ENCODE data around the gene POU6F2. TPM values are rescaled to one million over a fixed set of nuclear protein-coding genes. Genes with fewer than 3 reads are reported as not detected.
"Not testable (repeated sequence)": the region's sequence is repeated elsewhere in the genome, so short reads cannot be mapped to it uniquely, and the experiment has no call there.

The POU6F2 gene
- total RNA-seq, 2 experiments from 2014 or later = not detected

DNA sequence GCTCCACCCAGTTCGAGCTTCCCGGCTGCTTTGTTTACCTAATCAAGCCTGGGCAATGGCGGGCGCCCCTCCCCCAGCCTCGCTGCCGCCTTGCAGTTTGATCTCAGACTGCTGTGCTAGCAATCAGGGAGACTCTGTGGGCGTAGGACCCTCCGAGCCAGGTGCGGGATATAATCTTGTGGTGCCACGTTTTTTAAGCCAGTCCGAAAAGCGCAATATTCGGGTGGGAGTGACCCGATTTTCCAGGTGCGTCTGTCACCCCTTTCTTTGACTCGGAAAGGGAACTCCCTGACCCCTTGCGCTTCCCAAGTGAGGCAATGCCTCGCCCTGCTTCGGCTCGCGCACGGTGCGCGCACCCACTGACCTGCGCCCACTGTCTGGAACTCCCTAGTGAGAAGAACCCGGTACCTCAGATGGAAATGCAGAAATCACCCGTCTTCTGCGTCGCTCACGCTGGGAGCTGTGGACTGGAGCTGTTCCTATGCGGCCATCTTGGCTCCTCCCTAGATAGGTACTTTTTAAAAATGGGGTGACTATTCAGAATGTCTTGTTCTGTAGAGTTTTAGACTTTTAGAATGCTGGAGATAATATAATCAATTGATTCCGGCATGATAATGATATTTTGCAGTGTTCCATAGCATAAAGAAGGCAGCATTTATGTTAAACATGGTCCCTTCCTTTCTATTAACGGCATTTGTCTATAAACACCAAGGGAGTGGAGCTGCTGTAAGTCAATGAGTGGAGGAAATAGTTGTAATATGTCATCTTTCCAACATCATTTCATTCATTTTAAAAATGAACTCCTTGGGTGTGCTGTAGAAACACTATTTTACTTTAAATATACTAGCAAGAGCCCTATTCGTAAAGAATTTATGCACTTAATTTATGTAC is 35.6 kb downstream of the POU6F2 start:
- CTCF ChIA-PET; H3K4me3 Mint-ChIP-seq; POLR2A ChIA-PET; H3K4me1 Mint-ChIP-seq; DNase-seq; H3K36me3 Mint-ChIP-seq (ENCODE audit: low read depth); H3K9me3 Mint-ChIP-seq; H3K27me3 Mint-ChIP-seq; H3K27ac Mint-ChIP-seq: not testable (repeated sequence)

DNA sequence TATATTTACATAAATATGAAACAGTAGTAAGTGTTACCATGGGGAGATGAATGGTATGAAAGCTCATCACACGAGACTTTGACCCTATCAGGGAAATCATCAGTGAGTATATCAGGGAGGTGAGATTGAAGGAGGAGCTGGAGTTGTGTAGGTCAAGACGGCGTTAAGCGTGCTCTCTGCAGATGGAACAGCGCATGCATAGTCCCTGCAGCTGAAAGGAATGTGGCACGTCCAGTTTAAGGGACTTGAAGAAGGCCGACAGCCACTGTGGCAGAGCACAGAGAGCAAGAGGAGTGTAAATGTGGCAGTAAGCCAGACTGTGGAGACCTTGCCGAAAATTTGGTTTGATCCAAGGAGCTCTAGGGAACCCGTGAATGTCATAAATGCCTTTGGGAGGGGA is 38.9 kb downstream of the POU6F2 start:
- ChIA-PET CTCF (no interaction called here), POLR2A (no interaction called here)
- no peaks in the 10 kb centered on the region for H3K36me3 Mint-ChIP-seq (ENCODE audit: low read depth)
- DNase-seq = no peak
- H3K27me3 Mint-ChIP-seq = no peaks in the 10 kb centered on the region
- H3K27ac Mint-ChIP-seq = no peak overlapping the region
- H3K9me3 Mint-ChIP-seq = no peaks in the 10 kb centered on the region
- no peaks in the 10 kb centered on the region for H3K4me1 Mint-ChIP-seq
- H3K4me3 Mint-ChIP-seq = no peak overlapping the region

GRCh38 chr7:39017369-39017915 is 39.7 kb downstream of the POU6F2 start:
- POLR2A ChIA-PET = no interaction called here
- H3K27ac Mint-ChIP-seq = no peak overlapping the region
- CTCF ChIA-PET = no interaction called here

DNA sequence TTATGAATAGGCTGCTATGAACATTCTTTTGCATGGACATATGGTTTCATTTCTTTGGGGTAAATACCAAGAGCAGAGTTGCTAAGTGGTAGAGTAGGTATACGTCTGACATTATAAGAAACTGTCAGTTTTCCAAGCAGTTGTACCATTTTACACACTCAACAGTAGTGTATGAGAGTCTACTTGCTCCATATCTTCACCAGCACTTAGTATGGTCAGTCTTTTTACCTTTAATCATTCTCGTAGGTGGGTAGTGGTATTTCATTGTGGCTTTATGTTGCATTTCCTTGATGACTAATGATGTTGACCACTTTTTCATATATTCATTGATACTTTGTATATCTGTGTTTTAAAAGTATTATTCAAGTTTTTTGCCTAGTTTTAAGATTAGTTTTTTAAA is 45.1 kb downstream of the POU6F2 start:
- H3K36me3 Mint-ChIP-seq (ENCODE audit: low read depth) = no peaks in the 10 kb centered on the region
- ChIA-PET POLR2A (no interaction called here), CTCF (no interaction called here)
- H3K9me3 Mint-ChIP-seq = peaks cover 6% of the 10 kb centered on the region
- DNase-seq = no peak
- H3K27me3 Mint-ChIP-seq = no peaks in the 10 kb centered on the region
- no peak overlapping the region for H3K27ac Mint-ChIP-seq
- H3K4me1 Mint-ChIP-seq = no peaks in the 10 kb centered on the region
- H3K4me3 Mint-ChIP-seq = no peak overlapping the region

More at GRCh38 chr7:39017369-39017915, 39.7 kb downstream of the POU6F2 start:
- H3K36me3 Mint-ChIP-seq (ENCODE audit: low read depth) = no peaks in the 10 kb centered on the region
- H3K27me3 Mint-ChIP-seq = no peaks in the 10 kb centered on the region
- DNase-seq = no peak
- H3K4me1 Mint-ChIP-seq = no peaks in the 10 kb centered on the region
- no peak overlapping the region for H3K4me3 Mint-ChIP-seq
- H3K9me3 Mint-ChIP-seq = no peaks in the 10 kb centered on the region

GRCh38 chr7:39027491-39027890 is 49.8 kb downstream of the POU6F2 start:
- no peak overlapping the region for H3K27ac Mint-ChIP-seq
- DNase-seq = no peak
- H3K4me1 Mint-ChIP-seq = no peaks in the 10 kb centered on the region
- CTCF ChIA-PET = no interaction called here
- no peaks in the 10 kb centered on the region for H3K36me3 Mint-ChIP-seq (ENCODE audit: low read depth)
- no peaks in the 10 kb centered on the region for H3K27me3 Mint-ChIP-seq
- peaks cover 6% of the 10 kb centered on the region for H3K9me3 Mint-ChIP-seq
- H3K4me3 Mint-ChIP-seq = no peak overlapping the region
- POLR2A ChIA-PET = no interaction called here

DNA sequence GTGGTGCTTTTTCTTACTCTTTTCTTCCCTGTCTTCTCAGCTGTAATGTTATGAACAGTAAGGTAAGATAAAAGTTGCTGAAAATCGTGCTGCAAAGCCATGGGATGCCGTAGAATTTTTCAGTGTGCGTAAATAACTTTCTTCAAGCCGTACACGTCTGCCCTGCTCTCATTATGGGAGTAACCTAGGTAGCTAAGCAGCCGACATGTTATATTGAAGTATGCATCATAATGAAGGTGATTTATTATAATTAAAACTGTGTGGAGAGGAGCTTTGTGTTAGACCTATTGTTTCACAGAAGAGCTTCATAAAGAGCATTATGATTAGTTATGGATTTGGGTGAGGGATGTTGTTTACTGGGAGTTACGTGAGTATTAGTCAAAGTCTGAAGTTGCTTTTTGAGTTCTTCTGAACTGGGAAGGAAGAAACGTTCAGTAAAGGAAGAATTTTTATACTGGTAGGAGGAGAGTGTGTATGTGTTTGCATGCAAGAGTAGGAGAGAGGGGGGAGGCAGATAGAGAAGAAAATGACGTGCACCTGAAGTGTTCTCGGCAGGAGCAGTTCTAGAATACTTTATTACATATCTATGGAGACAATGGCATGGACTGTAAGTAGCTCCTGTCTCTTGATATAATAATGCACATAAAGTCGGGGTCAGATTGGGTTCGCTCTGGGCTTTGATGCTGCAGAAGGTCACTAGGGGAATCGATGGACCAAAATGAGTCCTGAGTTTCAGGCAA is 56.3 kb downstream of the POU6F2 start:
- Mint-ChIP-seq H3K4me3 (no peak overlapping the region), H3K27ac (no peak overlapping the region), H3K9me3 (no peaks in the 10 kb centered on the region), H3K36me3 (ENCODE audit: low read depth) (no peaks in the 10 kb centered on the region), H3K27me3 (peaks cover 2% of the 10 kb centered on the region), H3K4me1 (no peaks in the 10 kb centered on the region)
- DNase-seq = no peak
- ChIA-PET POLR2A (no interaction called here), CTCF (no interaction called here)

GRCh38 chr7:39035156-39035555 is 57.4 kb downstream of the POU6F2 start:
- CTCF ChIA-PET = no interaction called here
- no peaks in the 10 kb centered on the region for H3K9me3 Mint-ChIP-seq
- H3K36me3 Mint-ChIP-seq (ENCODE audit: low read depth) = no peaks in the 10 kb centered on the region
- DNase-seq = no peak
- no peaks in the 10 kb centered on the region for H3K4me1 Mint-ChIP-seq
- no peak overlapping the region for H3K27ac Mint-ChIP-seq
- H3K27me3 Mint-ChIP-seq = peaks cover 2% of the 10 kb centered on the region
- no peak overlapping the region for H3K4me3 Mint-ChIP-seq
- POLR2A ChIA-PET = no interaction called here

DNA sequence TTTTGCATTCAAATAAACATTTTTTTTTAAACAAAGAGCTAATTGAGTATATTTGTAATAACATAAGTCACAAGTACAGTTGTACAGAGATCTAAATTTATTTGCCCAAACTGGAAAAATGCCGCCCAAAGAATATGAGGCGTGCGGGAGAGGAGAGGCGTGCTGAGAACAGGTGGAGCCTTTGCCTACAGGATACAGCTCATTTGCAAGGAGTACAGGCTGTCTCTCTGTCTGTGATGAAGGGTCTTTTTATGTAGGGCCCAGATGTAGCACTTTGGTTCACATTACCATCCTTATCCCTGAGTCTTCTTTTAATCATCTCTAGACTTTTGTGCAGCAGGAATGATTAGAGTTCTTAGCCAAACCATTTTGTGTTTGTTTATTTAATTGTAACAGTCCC is 58.2 kb downstream of the POU6F2 start:
- CTCF ChIA-PET = no interaction called here
- H3K27ac Mint-ChIP-seq = no peak overlapping the region
- H3K9me3 Mint-ChIP-seq = no peaks in the 10 kb centered on the region
- H3K27me3 Mint-ChIP-seq = peaks cover 2% of the 10 kb centered on the region
- no peak overlapping the region for H3K4me3 Mint-ChIP-seq
- POLR2A ChIA-PET = no interaction called here
- H3K36me3 Mint-ChIP-seq (ENCODE audit: low read depth) = no peaks in the 10 kb centered on the region
- DNase-seq = no peak
- H3K4me1 Mint-ChIP-seq = no peaks in the 10 kb centered on the region

GRCh38 chr7:39042670-39043069 is 65.0 kb downstream of the POU6F2 start:
- Mint-ChIP-seq H3K27ac (no peak overlapping the region), H3K4me3 (no peak overlapping the region), H3K27me3 (peaks cover 2% of the 10 kb centered on the region), H3K4me1 (no peaks in the 10 kb centered on the region), H3K9me3 (no peaks in the 10 kb centered on the region), H3K36me3 (ENCODE audit: low read depth) (no peaks in the 10 kb centered on the region)
- ChIA-PET POLR2A (no interaction called here), CTCF (no interaction called here)
- DNase-seq = no peak

- Mint-ChIP-seq H3K9me3 (no peaks in the 10 kb centered on the region), H3K27ac (no peak overlapping the region), H3K4me1 (no peaks in the 10 kb centered on the region), H3K4me3 (no peak overlapping the region), H3K36me3 (ENCODE audit: low read depth) (no peaks in the 10 kb centered on the region), H3K27me3 (peaks cover under 1% of the 10 kb centered on the region)
- POLR2A ChIA-PET = no interaction called here
- DNase-seq = no peak
- CTCF ChIA-PET = no interaction called here
Measured at GRCh38 chr7:39043531-39043930, 65.8 kb downstream of the POU6F2 start.

DNA sequence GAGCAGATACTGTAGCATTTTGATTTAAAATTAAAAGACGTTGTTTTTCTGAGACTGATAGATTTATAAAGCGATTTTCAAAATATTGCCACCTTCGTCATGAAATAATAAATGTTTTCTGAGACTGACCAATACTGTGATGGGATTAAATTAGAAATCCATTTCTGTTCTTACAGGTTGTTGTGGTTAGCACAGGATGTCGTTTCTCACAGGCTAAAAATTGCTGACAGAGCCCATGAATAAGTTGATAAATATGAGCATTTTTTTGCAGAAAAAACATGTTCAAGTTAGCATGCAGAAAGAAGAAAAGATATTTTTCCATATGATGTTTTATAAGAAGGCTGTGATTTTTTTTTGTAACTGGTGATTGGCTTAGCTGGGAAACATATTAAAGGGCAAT is 66.8 kb downstream of the POU6F2 start:
- ChIA-PET CTCF (no interaction called here), POLR2A (no interaction called here)
- Mint-ChIP-seq H3K27me3 (peaks cover 2% of the 10 kb centered on the region), H3K9me3 (no peaks in the 10 kb centered on the region), H3K27ac (no peak overlapping the region), H3K4me1 (no peaks in the 10 kb centered on the region), H3K4me3 (no peak overlapping the region), H3K36me3 (ENCODE audit: low read depth) (no peaks in the 10 kb centered on the region)
- no peak for DNase-seq

- no peaks in the 10 kb centered on the region for H3K36me3 Mint-ChIP-seq (ENCODE audit: low read depth)
- POLR2A ChIA-PET = no interaction called here
- no peak overlapping the region for H3K4me3 Mint-ChIP-seq
- H3K27me3 Mint-ChIP-seq = peaks cover 2% of the 10 kb centered on the region
- no peaks in the 10 kb centered on the region for H3K4me1 Mint-ChIP-seq
- CTCF ChIA-PET = no interaction called here
- H3K27ac Mint-ChIP-seq = no peak overlapping the region
- DNase-seq = no peak
- H3K9me3 Mint-ChIP-seq = no peaks in the 10 kb centered on the region
Measured at GRCh38 chr7:39045231-39045630, 67.5 kb downstream of the POU6F2 start.

DNA sequence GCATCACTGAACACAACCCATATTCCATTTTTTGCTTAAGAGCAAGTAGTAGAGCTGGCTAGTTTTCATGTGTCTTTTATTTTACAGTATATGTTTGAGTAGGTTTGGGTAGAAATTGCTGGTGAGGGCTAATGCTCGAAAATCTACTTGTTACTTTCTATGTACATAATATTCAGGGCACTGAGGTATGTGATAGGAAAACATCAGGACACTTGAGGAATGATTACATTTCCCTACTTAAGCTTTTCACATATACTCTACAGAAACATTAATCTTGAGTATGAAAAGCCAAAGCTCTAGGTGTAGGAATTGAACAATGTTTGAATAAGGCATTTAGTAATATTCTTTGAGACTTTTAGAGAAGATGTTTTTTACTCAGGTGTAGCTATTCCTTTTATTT is 73.6 kb downstream of the POU6F2 start:
- CTCF ChIA-PET = no interaction called here
- DNase-seq = no peak
- Mint-ChIP-seq H3K9me3 (no peaks in the 10 kb centered on the region), H3K4me3 (no peak overlapping the region), H3K27me3 (peaks cover 2% of the 10 kb centered on the region), H3K4me1 (no peaks in the 10 kb centered on the region), H3K27ac (no peak overlapping the region), H3K36me3 (ENCODE audit: low read depth) (no peaks in the 10 kb centered on the region)
- POLR2A ChIA-PET = no interaction called here

DNA sequence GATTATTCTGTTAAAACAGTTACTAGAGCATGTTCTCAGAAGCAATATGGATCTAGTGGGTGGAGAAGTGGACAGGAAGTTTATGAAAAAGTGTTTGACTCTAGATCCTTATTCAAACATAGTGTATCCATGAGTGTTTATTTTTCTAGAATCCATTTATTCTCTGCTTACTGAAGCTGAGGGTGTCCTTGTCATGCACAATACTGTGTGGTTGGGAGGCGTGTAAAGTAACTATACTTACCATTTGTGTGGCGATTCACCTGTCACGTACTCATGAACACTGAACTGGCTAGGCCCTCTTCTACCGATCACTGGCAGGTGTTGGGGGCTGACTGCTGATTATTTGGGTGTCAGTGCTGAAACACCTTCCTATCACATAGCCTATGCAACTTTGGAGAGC is 74.0 kb downstream of the POU6F2 start:
- no peaks in the 10 kb centered on the region for H3K36me3 Mint-ChIP-seq (ENCODE audit: low read depth)
- H3K27ac Mint-ChIP-seq = no peak overlapping the region
- no peaks in the 10 kb centered on the region for H3K9me3 Mint-ChIP-seq
- H3K27me3 Mint-ChIP-seq = peaks cover 2% of the 10 kb centered on the region
- no peaks in the 10 kb centered on the region for H3K4me1 Mint-ChIP-seq
- H3K4me3 Mint-ChIP-seq = no peak overlapping the region
- CTCF ChIA-PET = no interaction called here
- no peak for DNase-seq
- POLR2A ChIA-PET = no interaction called here
